Measurements from ENCODE around the gene ZFYVE16.

DNA sequence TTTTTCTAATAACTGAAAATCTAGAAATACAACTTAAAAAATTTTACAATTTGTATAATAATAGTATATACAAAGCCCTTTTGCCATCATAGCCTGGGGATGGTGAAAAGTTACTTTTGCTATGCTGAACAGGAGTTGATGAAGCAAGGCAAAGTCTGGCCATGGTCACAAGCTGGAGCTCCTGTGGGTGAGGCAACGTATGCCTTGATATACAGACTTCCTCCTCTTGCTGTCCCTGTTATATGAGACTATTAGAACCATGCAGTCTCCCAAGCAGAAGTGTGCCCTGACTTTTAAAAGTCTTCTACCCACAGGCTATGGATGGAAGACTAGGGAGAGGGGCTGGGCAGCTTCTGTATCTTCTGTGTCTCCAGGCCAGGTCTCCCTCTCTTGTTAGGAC is 95.8 kb downstream of the ZFYVE16 start:
- no peak for TF ChIP-seq CTCF (conservative IDR thresholded peaks at IDR 0.05)
- no peak for TF ChIP-seq ZFX (IDR thresholded peaks at IDR 0.05)

All from C4-2B (cell line).